Esophagus muscularis mucosa (tissue), 3 donors: ENCODE results near the gene RFK.

Experiments used
- CTCF ChIP-seq, 3 experiments: fragments of 200-600 bp in 2 of 3; fragments of 450-650 bp in 1 of 3; sonication (generic) in 2 of 3; IDR thresholded peaks; one replicate each; pipeline ENCODE4 v1.5.1; 2017 to 2019; ENCODE audit warnings: antibody characterized with exemption in 3 of 3, mild to moderate bottlenecking in 2 of 3, moderate library complexity in 1 of 3
- POLR2A ChIP-seq: fragments of 450-650 bp; IDR thresholded peaks from one replicate; pipeline ENCODE4 v1.6.1; 2017; ENCODE audit warnings: antibody characterized with exemption, moderate library complexity, mild to moderate bottlenecking, low read depth

DNA sequence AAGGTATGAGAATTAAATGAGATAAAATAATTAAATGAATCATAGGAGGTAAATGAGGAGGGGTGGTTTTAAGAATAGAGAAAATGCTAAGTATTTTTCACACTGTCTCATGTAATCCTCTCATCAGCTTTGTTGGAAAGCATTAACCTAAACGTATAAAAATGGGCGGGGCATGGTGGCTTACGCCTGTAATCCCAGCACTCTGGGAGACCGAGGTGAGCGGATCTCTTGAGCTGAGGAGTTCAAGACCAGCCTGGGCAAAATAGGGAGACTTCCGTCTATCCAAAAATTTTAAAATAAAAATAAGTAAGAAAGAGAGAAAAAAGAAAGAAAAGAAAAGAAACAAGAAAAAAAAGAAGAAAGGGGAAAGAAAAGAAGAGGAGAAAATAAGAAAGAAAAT, 1.9 kb upstream of the RFK start:
- TF ChIP-seq POLR2A (no peak), CTCF (IDR thresholded peaks at IDR 0.05) (no peak)
